Epithelial cell of esophagus (primary cell): ENCODE data around the gene SIGLEC7.

Experiments
- DNase-seq: peaks from one replicate; pipeline ENCODE4 v3.0.0; 2010; ENCODE audit warnings: low read depth
- H3K4me3 ChIP-seq: 2 replicates; pipeline ENCODE4 v1.5.1; 2011; ENCODE audit warnings: mild to moderate bottlenecking, low read length, control low read depth
- TF ChIP-seq, protein P1 (sequence below): IDR thresholded peaks from 2 replicates; pipeline ENCODE4 v1.5.1; 2011; ENCODE audit warnings: low read depth, mild to moderate bottlenecking, low read length, control low read depth, inconsistent platforms; ENCODE audit not compliant: insufficient read depth; ENCODE audit errors: missing control alignments

The SIGLEC7 gene

DNA sequence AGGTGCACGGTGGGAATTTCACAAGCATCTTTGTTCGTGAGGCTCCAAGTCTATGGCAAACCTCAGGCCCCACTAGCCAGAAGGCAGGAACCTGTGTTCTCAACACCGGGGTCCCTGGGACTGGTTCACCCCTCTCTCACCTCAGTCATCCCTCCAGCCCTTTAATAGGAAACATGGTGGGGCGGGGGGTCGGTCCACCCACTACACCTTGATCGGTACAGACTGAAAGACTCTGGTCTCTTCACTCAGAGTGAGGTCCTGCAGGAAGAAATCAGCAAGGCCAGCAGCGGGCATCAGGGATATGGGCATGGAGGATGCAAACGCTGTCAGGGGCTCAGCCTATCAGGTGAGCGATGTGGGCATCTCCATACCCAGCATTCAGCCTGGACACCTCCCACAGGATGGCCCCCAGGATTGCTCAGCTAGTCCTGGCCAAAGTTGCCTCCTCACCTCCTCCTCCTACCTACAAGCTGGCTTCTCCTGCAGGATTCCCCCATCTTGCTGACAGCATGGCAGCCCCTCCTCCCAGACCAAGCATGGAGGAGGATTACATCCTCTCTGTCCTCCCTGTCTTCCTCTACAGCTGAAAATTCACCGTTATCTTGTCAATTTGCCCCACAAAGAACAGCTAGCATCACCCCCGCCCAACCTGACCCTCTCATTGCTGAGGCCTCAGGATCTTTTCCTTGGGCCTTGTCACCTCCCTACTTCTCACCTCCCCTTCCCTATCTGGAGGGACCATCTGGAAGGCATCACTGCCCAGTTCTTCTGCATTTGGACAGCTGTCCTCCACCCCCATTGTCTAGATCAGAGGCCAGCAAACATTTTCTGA, 45.5 kb downstream of the SIGLEC7 start:
- TF ChIP-seq, protein P1, sequence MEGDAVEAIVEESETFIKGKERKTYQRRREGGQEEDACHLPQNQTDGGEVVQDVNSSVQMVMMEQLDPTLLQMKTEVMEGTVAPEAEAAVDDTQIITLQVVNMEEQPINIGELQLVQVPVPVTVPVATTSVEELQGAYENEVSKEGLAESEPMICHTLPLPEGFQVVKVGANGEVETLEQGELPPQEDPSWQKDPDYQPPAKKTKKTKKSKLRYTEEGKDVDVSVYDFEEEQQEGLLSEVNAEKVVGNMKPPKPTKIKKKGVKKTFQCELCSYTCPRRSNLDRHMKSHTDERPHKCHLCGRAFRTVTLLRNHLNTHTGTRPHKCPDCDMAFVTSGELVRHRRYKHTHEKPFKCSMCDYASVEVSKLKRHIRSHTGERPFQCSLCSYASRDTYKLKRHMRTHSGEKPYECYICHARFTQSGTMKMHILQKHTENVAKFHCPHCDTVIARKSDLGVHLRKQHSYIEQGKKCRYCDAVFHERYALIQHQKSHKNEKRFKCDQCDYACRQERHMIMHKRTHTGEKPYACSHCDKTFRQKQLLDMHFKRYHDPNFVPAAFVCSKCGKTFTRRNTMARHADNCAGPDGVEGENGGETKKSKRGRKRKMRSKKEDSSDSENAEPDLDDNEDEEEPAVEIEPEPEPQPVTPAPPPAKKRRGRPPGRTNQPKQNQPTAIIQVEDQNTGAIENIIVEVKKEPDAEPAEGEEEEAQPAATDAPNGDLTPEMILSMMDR = no peak
- H3K4me3 ChIP-seq = no peak overlapping the region

DNA sequence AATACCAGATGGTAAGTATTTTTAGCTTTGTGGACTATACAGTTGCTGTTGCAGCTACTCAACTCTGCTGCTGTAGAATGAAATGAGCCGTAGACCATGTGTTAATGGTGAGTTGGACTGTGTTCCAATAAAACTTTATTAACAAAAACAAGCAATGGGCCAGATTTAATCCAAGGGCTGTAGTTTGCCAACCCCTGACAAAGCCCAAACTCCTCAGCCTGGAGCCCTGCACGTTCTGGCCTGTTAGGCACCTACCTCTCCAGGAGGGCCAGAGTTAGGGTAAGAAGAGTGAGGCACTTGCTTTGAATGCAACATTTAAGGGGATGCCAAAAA, 46.1 kb downstream of the SIGLEC7 start:
- no peak overlapping the region for H3K4me3 ChIP-seq
- no peak for DNase-seq
- TF ChIP-seq, protein P1 = no peak

More for the DNA sequence above, 45.5 kb downstream of the SIGLEC7 start:
- DNase-seq = no peak

DNA sequence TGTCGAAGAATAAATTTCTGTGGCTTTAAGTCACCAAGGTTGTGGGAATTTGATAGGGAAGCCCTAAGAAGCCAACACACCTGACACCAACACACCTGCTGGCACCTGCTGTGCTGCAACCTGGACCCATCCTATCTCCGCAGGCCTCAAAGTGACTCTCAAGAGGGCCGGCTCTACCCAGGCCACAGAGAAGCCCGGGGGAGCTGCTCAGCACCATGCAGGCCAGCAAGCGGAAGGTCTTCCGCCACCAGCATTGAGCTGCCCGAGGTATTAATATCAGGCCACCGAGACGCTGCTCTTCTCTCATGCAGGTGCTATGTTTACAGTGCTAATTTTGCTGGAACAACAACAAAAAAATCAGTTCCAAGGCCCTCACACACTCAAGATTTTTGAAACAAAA, 50.6 kb downstream of the SIGLEC7 start:
- no peak for DNase-seq
- H3K4me3 ChIP-seq = no peak overlapping the region
- TF ChIP-seq, protein P1 = no peak

DNA sequence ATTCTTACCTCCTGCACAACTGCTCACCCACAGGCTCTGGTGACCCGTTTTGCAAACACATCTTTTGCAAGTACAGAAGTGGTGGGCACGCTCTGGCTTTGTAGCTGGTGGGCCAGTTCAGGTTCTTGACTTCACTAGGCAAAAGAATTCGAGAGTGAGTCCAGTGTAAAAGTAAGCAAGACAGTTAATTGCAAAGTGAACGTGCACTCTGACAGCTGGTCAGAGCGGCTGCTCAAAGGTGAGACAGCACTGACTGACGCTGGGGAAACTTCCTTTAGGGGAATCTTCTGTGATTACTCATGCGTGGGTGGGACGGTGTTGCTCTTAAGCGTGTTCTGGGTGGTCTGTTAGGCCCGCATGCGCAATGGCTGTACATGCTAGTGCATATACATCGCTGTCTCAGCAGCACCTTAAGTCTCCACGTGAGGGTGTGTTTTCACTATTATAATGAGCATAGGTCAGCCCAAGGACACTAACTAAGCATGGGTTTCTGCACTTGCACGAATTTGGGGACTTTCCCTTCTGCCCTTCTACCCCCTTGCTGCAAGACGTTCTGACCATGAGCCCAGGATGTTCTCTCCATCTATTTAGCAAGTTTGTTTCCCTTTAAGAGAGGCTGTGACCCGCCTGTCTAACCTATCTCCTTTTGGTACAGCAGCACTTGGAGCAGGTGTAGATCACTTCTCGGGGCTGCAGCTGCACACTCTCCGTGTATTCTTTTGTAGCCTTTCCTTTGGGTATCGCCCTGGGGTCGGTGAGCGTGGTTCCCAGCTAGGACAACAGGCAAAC, 52.6 kb downstream of the SIGLEC7 start:
- no peak overlapping the region for H3K4me3 ChIP-seq
- DNase-seq = no peak
- TF ChIP-seq, protein P1 = no peak

DNA sequence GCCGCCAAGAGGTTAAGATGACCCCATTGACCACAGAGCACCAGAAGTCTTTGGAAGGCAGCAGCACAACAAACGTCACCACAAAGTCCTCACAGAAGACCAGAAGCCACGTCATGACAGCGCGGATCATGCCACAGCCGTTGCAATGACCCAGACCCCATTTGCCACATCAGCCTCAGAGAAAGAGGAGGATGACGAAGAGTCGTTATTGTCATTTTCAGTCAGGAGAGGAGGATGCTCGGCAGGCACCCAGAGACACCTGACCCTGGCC, 53.1 kb downstream of the SIGLEC7 start:
- TF ChIP-seq, protein P1 = no peak
- no peak overlapping the region for H3K4me3 ChIP-seq
- DNase-seq = no peak

DNA sequence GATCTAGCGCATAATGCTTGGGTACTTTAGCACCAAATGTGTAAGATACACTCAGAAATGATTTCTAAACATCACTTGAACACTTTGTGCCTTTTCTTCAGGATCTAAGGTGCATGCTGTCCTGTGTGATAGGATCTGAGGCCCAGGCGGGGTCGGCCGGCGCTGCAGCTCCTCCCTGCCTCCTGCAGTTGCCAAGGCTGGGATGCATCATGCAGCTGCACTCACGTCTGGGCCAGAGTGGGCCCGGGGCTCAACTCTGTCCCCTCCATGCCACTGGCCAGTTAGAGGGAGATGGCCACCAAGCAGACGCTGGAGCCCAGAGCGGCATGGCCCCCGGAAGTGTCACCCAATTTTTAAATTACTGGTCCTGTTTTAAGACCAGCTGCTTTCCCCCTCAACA, 53.5 kb downstream of the SIGLEC7 start:
- no peak for DNase-seq
- TF ChIP-seq, protein P1 = no peak
- no peak overlapping the region for H3K4me3 ChIP-seq
